H1 (cell line): ENCODE results near the gene CCDC18. TPM values are rescaled to one million over a fixed set of nuclear protein-coding genes. Genes with fewer than 3 reads are reported as not detected.

Experiments used
- CTCF ChIA-PET: fragments of 300-600 bp; sonication (Branson Sonifier 250); formaldehyde crosslinking; loops from one replicate; lab custom pipeline; 2021; ENCODE audit not compliant: partially characterized antibody; lab: Charles Lee
- POLR2A ChIA-PET: fragments of 300-600 bp; sonication (Branson Sonifier 250); formaldehyde crosslinking; loops from one replicate; lab custom pipeline; 2021; ENCODE audit warnings: inconsistent platforms; ENCODE audit not compliant: partially characterized antibody; lab: Charles Lee
- DNase-seq, 2 experiments: peaks; one replicate each; pipeline versions ENCODE4 v3.0.0 to v3.0.0-alpha.2; 2010 to 2022; ENCODE audit warnings: low spot score in 2 of 2, low read depth in 1 of 2, mixed read lengths in 1 of 2
- FAIRE-seq: peaks from 2 replicates; lab custom pipeline; 2011; peaks lifted over from hg19 to GRCh38; lab: Jason Lieb, UNC
- H2AFZ ChIP-seq: 2 replicates; pipeline ENCODE4 v1.8.1; 2012; ENCODE audit warnings: low read length, inconsistent platforms
- H2AK5ac ChIP-seq: 2 replicates; pipeline ENCODE4 v1.6.1; 2013; ENCODE audit warnings: low read depth, low read length
- H2BK120ac ChIP-seq: replicated peaks from 2 replicates; pipeline ENCODE3; 2013; ENCODE audit warnings: low read depth, low read length, inconsistent platforms
- H2BK12ac ChIP-seq: 2 replicates; pipeline ENCODE4 v1.6.1; 2013; ENCODE audit warnings: low read depth, low read length
- H2BK15ac ChIP-seq: 2 replicates; pipeline ENCODE4 v1.6.1; 2013; ENCODE audit warnings: low read length
- H2BK20ac ChIP-seq: 2 replicates; pipeline ENCODE4 v1.6.1; 2013; ENCODE audit warnings: low read length
- H2BK5ac ChIP-seq: 2 replicates; pipeline ENCODE4 v1.6.1; 2013; ENCODE audit warnings: low read depth, low read length
- H3K14ac ChIP-seq: 2 replicates; pipeline ENCODE4 v1.6.1; 2013; ENCODE audit warnings: inconsistent platforms; ENCODE audit not compliant: insufficient read length
- H3K18ac ChIP-seq: 2 replicates; pipeline ENCODE4 v1.6.1; 2013; ENCODE audit warnings: low read length; ENCODE audit errors: extremely low read depth
- H3K23ac ChIP-seq: 2 replicates; pipeline ENCODE4 v1.6.1; 2013; ENCODE audit warnings: inconsistent platforms; ENCODE audit not compliant: insufficient read length
- H3K23me2 ChIP-seq: 2 replicates; pipeline ENCODE4 v1.6.1; 2013; ENCODE audit warnings: low read depth, low read length
- H3K27ac ChIP-seq: 2 replicates; pipeline ENCODE4 v1.6.1; 2011; ENCODE audit warnings: low read depth, low read length, inconsistent platforms
- H3K27me3 ChIP-seq, 4 experiments: replicated peaks in 1 of 4; 1 replicate in 1 of 4; 2 replicates in 3 of 4; pipeline versions ENCODE4 v1.6.1 to v1.8.1; 2011 to 2013; ENCODE audit warnings: low read length in 3 of 4, mild to moderate bottlenecking in 3 of 4, inconsistent platforms in 2 of 4, mixed read lengths in 2 of 4, moderate library complexity in 1 of 4; ENCODE audit not compliant: control insufficient read depth in 3 of 4, insufficient read depth in 3 of 4; ENCODE audit errors: extremely low read depth in 1 of 4
- H3K36me3 ChIP-seq, 4 experiments: 2 replicates each; pipeline versions ENCODE4 v1.6.1 to v1.8.1; 2011 to 2013; ENCODE audit warnings: mild to moderate bottlenecking in 4 of 4, low read length in 3 of 4, moderate library complexity in 2 of 4, control low read depth in 1 of 4, inconsistent platforms in 1 of 4; ENCODE audit not compliant: insufficient read depth in 4 of 4, control insufficient read depth in 2 of 4
- H3K4ac ChIP-seq: replicated peaks from 2 replicates; pipeline ENCODE3; 2013; ENCODE audit warnings: low read length, low read depth, mixed read lengths, inconsistent platforms; ENCODE audit not compliant: insufficient read length
- H3K4me1 ChIP-seq, 4 experiments: replicated peaks in 1 of 4; 1 replicate in 1 of 4; 2 replicates in 3 of 4; pipeline versions ENCODE4 v1.6.1 to v1.8.1; 2011 to 2013; ENCODE audit warnings: low read length in 3 of 4, inconsistent platforms in 2 of 4, mixed read lengths in 1 of 4; ENCODE audit not compliant: insufficient read depth in 4 of 4, control insufficient read depth in 3 of 4
- H3K4me2 ChIP-seq, 2 experiments: 2 replicates each; pipeline versions ENCODE4 v1.6.1 to v1.8.1; 2011 to 2013; ENCODE audit warnings: low read depth in 2 of 2, low read length in 2 of 2, control low read depth in 1 of 2, inconsistent platforms in 1 of 2, mild to moderate bottlenecking in 1 of 2; ENCODE audit not compliant: insufficient read depth in 1 of 2
- H3K4me3 ChIP-seq, 4 experiments: fragments of 200-600, 300-600 bp in 1 of 4; sonication (generic), shearing (Covaris generic), sonication (Bioruptor Twin) in 1 of 4; 2 replicates each; pipeline versions ENCODE4 v1.5.1 to v1.8.1; 2011 to 2016; ENCODE audit warnings: low read length in 4 of 4, low read depth in 3 of 4, control low read depth in 2 of 4, inconsistent platforms in 2 of 4, mild to moderate bottlenecking in 2 of 4, mixed read lengths in 1 of 4, moderate library complexity in 1 of 4; ENCODE audit not compliant: insufficient read depth in 2 of 4; ENCODE audit errors: extremely low read depth in 1 of 4
- H3K56ac ChIP-seq: replicated peaks from 2 replicates; pipeline ENCODE3; 2013; ENCODE audit warnings: low read depth, mild to moderate bottlenecking, mixed read lengths, low read length, inconsistent platforms; ENCODE audit not compliant: insufficient read length
- H3K79me1 ChIP-seq: 2 replicates; pipeline ENCODE4 v1.6.1; 2013; ENCODE audit warnings: low read depth, low read length, control low read depth
- H3K79me2 ChIP-seq, 2 experiments: 2 replicates each; pipeline versions ENCODE4 v1.6.1 to v1.8.1; 2012 to 2013; ENCODE audit warnings: low read length in 2 of 2, mild to moderate bottlenecking in 2 of 2, inconsistent platforms in 1 of 2; ENCODE audit not compliant: insufficient read depth in 2 of 2, control insufficient read depth in 1 of 2
- H3K9ac ChIP-seq, 4 experiments: replicated peaks in 1 of 4; 1 replicate in 1 of 4; 2 replicates in 3 of 4; pipeline versions ENCODE4 v1.6.1 to v1.8.1; 2011 to 2013; ENCODE audit warnings: low read depth in 3 of 4, low read length in 3 of 4, control low read depth in 2 of 4, mild to moderate bottlenecking in 2 of 4, moderate library complexity in 2 of 4, inconsistent platforms in 1 of 4; ENCODE audit errors: extremely low read depth in 1 of 4
- H3K9me3 ChIP-seq, 2 experiments: 2 replicates each; pipeline versions ENCODE4 v1.6.1 to v1.8.1; 2012 to 2013; ENCODE audit warnings: mild to moderate bottlenecking in 2 of 2, moderate library complexity in 2 of 2, control low read depth in 1 of 2, inconsistent platforms in 1 of 2, low read depth in 1 of 2, low read length in 1 of 2, mixed read lengths in 1 of 2; ENCODE audit not compliant: insufficient read depth in 2 of 2
- H4K20me1 ChIP-seq, 2 experiments: replicated peaks in 1 of 2; 2 replicates each; pipeline versions ENCODE3 to v1.8.1; 2011 to 2013; ENCODE audit warnings: inconsistent platforms in 2 of 2, low read length in 2 of 2, mild to moderate bottlenecking in 1 of 2; ENCODE audit not compliant: insufficient read depth in 2 of 2, control insufficient read depth in 1 of 2
- H4K5ac ChIP-seq: 2 replicates; pipeline ENCODE4 v1.6.1; 2013; ENCODE audit warnings: low read length, low read depth, mixed read lengths, inconsistent platforms; ENCODE audit not compliant: insufficient read length
- H4K8ac ChIP-seq: 2 replicates; pipeline ENCODE4 v1.8.0; 2013; ENCODE audit warnings: mild to moderate bottlenecking, moderate library complexity, low read length, inconsistent platforms; ENCODE audit not compliant: insufficient read depth; ENCODE audit errors: extremely low read depth
- H4K91ac ChIP-seq: replicated peaks from 2 replicates; pipeline ENCODE3; 2013; ENCODE audit warnings: low read length, mixed read lengths, inconsistent platforms; ENCODE audit not compliant: insufficient read length
- BCL11A ChIP-seq, 2 experiments: IDR thresholded peaks; one replicate each; pipeline ENCODE4 v1.6.1; 2011; ENCODE audit warnings: low read depth in 2 of 2, low read length in 2 of 2, mild to moderate bottlenecking in 2 of 2
- CHD2 ChIP-seq: IDR thresholded peaks from 2 replicates; pipeline ENCODE4 v1.6.1; 2012; ENCODE audit warnings: low read length, improper control_type of control experiment
- CTCF ChIP-seq, 3 experiments: IDR thresholded peaks; 1 replicate in 2 of 3; 2 replicates in 1 of 3; pipeline versions ENCODE4 v1.5.1 to v1.6.1; 2011; ENCODE audit warnings: low read length in 3 of 3, mild to moderate bottlenecking in 3 of 3, inconsistent platforms in 2 of 3, low read depth in 1 of 3, moderate library complexity in 1 of 3; ENCODE audit not compliant: insufficient read depth in 1 of 3; ENCODE audit errors: control extremely low read depth in 1 of 3
- EZH2 ChIP-seq: fragments of 200-600 bp; sonication (generic); IDR thresholded peaks from 2 replicates; pipeline ENCODE4 v1.7.1; 2012; ENCODE audit warnings: low read depth, mild to moderate bottlenecking, moderate library complexity, low read length, inconsistent platforms; ENCODE audit not compliant: severe bottlenecking
- KDM1A ChIP-seq: fragments of 200-600, 300-600 bp; sonication (generic); IDR thresholded peaks from 2 replicates; pipeline ENCODE4 v1.7.1; 2016; ENCODE audit warnings: mild to moderate bottlenecking, low read length, borderline replicate concordance
- TAF7 ChIP-seq: optimal IDR thresholded peaks from 2 replicates; pipeline ENCODE3; 2011; ENCODE audit warnings: low read depth, mild to moderate bottlenecking, inconsistent platforms, low read length, moderate library complexity, borderline replicate concordance
- WGBS, 2 experiments: shearing (Covaris generic) in 1 of 2; methylation state at CpG; one replicate each; pipeline versions ENCODE4 v1.1.6 to v1.1.7; 2013 to 2015; ENCODE audit warnings: low lambda C conversion rate in 2 of 2, mixed read lengths in 2 of 2, inconsistent platforms in 1 of 2, low coverage in 1 of 2, missing lambda C conversion rate in 1 of 2; ENCODE audit not compliant: insufficient replicate concordance in 2 of 2, insufficient coverage in 1 of 2, insufficient read length in 1 of 2; ENCODE audit errors: extremely low coverage in 1 of 2, missing lambda C conversion rate in 1 of 2; 5-methylcytosine and 5-hydroxymethylcytosine counted together
- polyA plus RNA-seq, 7 experiments: library from polyadenylated mRNA; depleted of rRNA in 3 of 7; stranded (reverse) in 5 of 7; unstranded in 2 of 7; fragments of >200 nt in 5 of 7; fragments of 200-250 nt in 2 of 7; gene quantifications; 1 replicate in 5 of 7; 2 replicates in 1 of 7; 4 replicates in 1 of 7; pipeline versions ENCODE4 v1.2.1 to v1.2.3, GENCODE V29; 2011 to 2013; ENCODE audit warnings: missing spikeins in 2 of 7, mixed read lengths in 2 of 7
- total RNA-seq: library from RNA; stranded (reverse); fragmentation: NEBNext Ultra II Directional; extraction: Animal tissue kit (Norgen Biotek cat#: 25700); gene quantifications from 2 replicates; pipeline ENCODE4 v1.2.1, GENCODE V29; 2021

The CCDC18 gene
- total and polyA plus RNA-seq, 2 of the 8 experiments (the other 6 are each of a cell fraction or from before 2014, with no cell fraction given), result 3.0 to 21.2 TPM

GRCh38 chr1:93262645-93263044 is 82.1 kb downstream of the CCDC18 start:
- no peak overlapping the region for H2BK12ac ChIP-seq
- FAIRE-seq (no peak), DNase-seq (no peak)
- POLR2A ChIA-PET, result interaction anchor here (0.6 to 1.3 kb wide), 3 partner anchors 10 to 182 kb away, joined by 3 to 6 read pairs (median 3); no protein-coding TSS in a partner anchor
- H4K91ac ChIP-seq, result no peak overlapping the region
- no peaks in the 10 kb centered on the region; the same call in 1 of the 2 replicates for H3K79me1 ChIP-seq
- WGBS, 2 experiments, result 95% methylated on average over 3 of the region's 3 CpGs; no CpG with 5 or more reads in 1 of the 2 experiments
- no peak overlapping the region for H3K4me3 ChIP-seq
- no peaks in the 10 kb centered on the region for H3K23me2 ChIP-seq
- H3K4me2 ChIP-seq, result no peak overlapping the region
- H2AFZ ChIP-seq, result no peak overlapping the region
- peaks cover 23 to 29% of the 10 kb centered on the region in 2 experiments for H3K9me3 ChIP-seq
- no peak overlapping the region for H3K23ac ChIP-seq
- H4K8ac ChIP-seq, result no peak overlapping the region
- no peaks in the 10 kb centered on the region for H4K20me1 ChIP-seq
- H3K9ac ChIP-seq, result no peak overlapping the region
- no peak overlapping the region for H3K4ac ChIP-seq
- H3K36me3 ChIP-seq, result peaks cover 0 to 64% (median 25%) of the 10 kb centered on the region in 4 experiments; a peak in 6 of 8 replicates
- H2BK5ac ChIP-seq, result no peak overlapping the region
- H2BK120ac ChIP-seq, result no peak overlapping the region
- no peak overlapping the region for H3K18ac ChIP-seq
- H3K27ac ChIP-seq, result no peak overlapping the region
- CTCF ChIA-PET, result interaction anchor here (1.1 kb wide), 2 partner anchors 9 to 10 kb away, joined by 3 read pairs; no protein-coding TSS in a partner anchor
- H4K5ac ChIP-seq, result no peak overlapping the region
- H2BK15ac ChIP-seq, result no peak overlapping the region
- H3K56ac ChIP-seq, result no peak overlapping the region
- TF ChIP-seq CTCF (IDR thresholded peaks at IDR 0.05; ENCODE audit: control extremely low read depth in 1 of 3, insufficient read depth in 1 of 3, low read depth in 1 of 3, low read length in 3 of 3), result no peak
- TF ChIP-seq TAF7, result no peak
- TF ChIP-seq EZH2, result no peak
- TF ChIP-seq KDM1A, result no peak
- TF ChIP-seq CHD2, result no peak
- TF ChIP-seq BCL11A (IDR thresholded peaks at IDR 0.05; ENCODE audit: low read depth in 2 of 2, low read length in 2 of 2), result no peak
- H2AK5ac ChIP-seq, result no peak overlapping the region
- H3K79me2 ChIP-seq, result no peaks in the 10 kb centered on the region
- H3K4me1 ChIP-seq, result no peaks in the 10 kb centered on the region
- H3K14ac ChIP-seq, result no peak overlapping the region
- no peak overlapping the region for H2BK20ac ChIP-seq
- no peaks in the 10 kb centered on the region for H3K27me3 ChIP-seq
